GM12878 (cell line): Measurements from ENCODE around the gene KIAA1217. TPM values are rescaled to one million over a fixed set of nuclear protein-coding genes. Genes with fewer than 3 reads are reported as not detected.

Experiments
- ATAC-seq: fragments of 200-7000 bp; cut with Tn5 transposase; 3 replicates; pipeline ENCODE4 v1.9.1; 2020; ENCODE audit warnings: mild to moderate bottlenecking, moderate library complexity
- BruUV-seq: library from RNA; stranded (reverse); fragments of 400-500 nt; replicated peaks from 2 replicates; lab custom pipeline; 2021; lab: Mats Ljungman, UMichigan
- CTCF ChIA-PET: fragments of 300-600 bp; sonication (Branson Sonifier 250); formaldehyde crosslinking; extraction: SDS; loops from one replicate; lab custom pipeline; 2021; ENCODE audit warnings: inconsistent platforms; lab: Yijun Ruan, JAX
- POLR2A ChIA-PET: fragments of 350-600 bp; formaldehyde crosslinking; extraction: SDS; loops from one replicate; lab custom pipeline; 2021; ENCODE audit warnings: inconsistent platforms; lab: Charles Lee
- RAD21 ChIA-PET: fragments of 300-600 bp; sonication (Branson Sonifier 250); formaldehyde crosslinking; loops from one replicate; lab custom pipeline; 2023; ENCODE audit warnings: antibody characterized with exemption; ENCODE audit not compliant: unreplicated experiment; lab: Charles Lee
- SMC1A ChIA-PET: fragments of 300-600 bp; sonication (Branson Sonifier 250); formaldehyde crosslinking; loops from one replicate; lab custom pipeline; 2023; ENCODE audit not compliant: unreplicated experiment, uncharacterized antibody; lab: Charles Lee
- DNase-seq: peaks from one replicate; pipeline ENCODE4 v3.0.0-alpha.2; 2011; ENCODE audit warnings: low read depth, low spot score
- FAIRE-seq: peaks from 3 replicates; lab custom pipeline; 2011; peaks lifted over from hg19 to GRCh38; lab: Jason Lieb, UNC
- H2AFZ ChIP-seq: 2 replicates; pipeline ENCODE4 v1.6.0; 2011; ENCODE audit warnings: low read depth, low read length, control low read depth; ENCODE audit not compliant: control insufficient read depth
- H3K27ac ChIP-seq: 2 replicates; pipeline ENCODE4 v1.5.1; 2011; ENCODE audit warnings: control low read depth; ENCODE audit not compliant: control insufficient read depth, insufficient read depth
- H3K27me3 ChIP-seq, 2 experiments: replicated peaks in 1 of 2; 2 replicates each; pipeline versions ENCODE4 v1.6.0 to v1.6.1; 2011; ENCODE audit warnings: low read length in 1 of 2; ENCODE audit not compliant: control insufficient read depth in 2 of 2, insufficient read depth in 2 of 2
- H3K36me3 ChIP-seq, 2 experiments: 2 replicates each; pipeline ENCODE4 v1.5.1; 2011; ENCODE audit warnings: low read length in 1 of 2; ENCODE audit not compliant: control insufficient read depth in 2 of 2, insufficient read depth in 2 of 2
- H3K4me1 ChIP-seq: 2 replicates; pipeline ENCODE4 v1.6.1; 2011; ENCODE audit warnings: mild to moderate bottlenecking, low read length, moderate library complexity, mixed read lengths; ENCODE audit not compliant: control insufficient read depth, insufficient read depth
- H3K4me2 ChIP-seq: 2 replicates; pipeline ENCODE4 v1.6.0; 2011; ENCODE audit warnings: control low read depth; ENCODE audit not compliant: control insufficient read depth, insufficient read depth
- H3K4me3 ChIP-seq: fragments of 200-600 bp; sonication (generic); 2 replicates; pipeline ENCODE4 v1.5.1; 2016
- H3K79me2 ChIP-seq: 2 replicates; pipeline ENCODE4 v1.6.0; 2011; ENCODE audit warnings: low read length; ENCODE audit not compliant: control insufficient read depth, insufficient read depth
- H3K9ac ChIP-seq: 2 replicates; pipeline ENCODE4 v1.8.0; 2011; ENCODE audit warnings: low read length, control low read depth, mixed read lengths; ENCODE audit not compliant: control insufficient read depth, insufficient read depth
- H3K9me3 ChIP-seq: replicated peaks from 3 replicates; pipeline ENCODE4 v1.5.1; 2011; ENCODE audit warnings: mild to moderate bottlenecking, low read length; ENCODE audit not compliant: control insufficient read depth, insufficient read depth
- H4K20me1 ChIP-seq: 2 replicates; pipeline ENCODE4 v1.6.0; 2011; ENCODE audit not compliant: control insufficient read depth, insufficient read depth
- BCL11A ChIP-seq: IDR thresholded peaks from 2 replicates; pipeline ENCODE4 v1.6.1; 2011; ENCODE audit warnings: low read depth, low read length
- CREB1 ChIP-seq: IDR thresholded peaks from 2 replicates; pipeline ENCODE4 v1.6.1; 2012; ENCODE audit warnings: low read depth, mild to moderate bottlenecking, inconsistent platforms
- IKZF1 ChIP-seq: fragments of 450-650 bp; conservative IDR thresholded peaks from 2 replicates; pipeline ENCODE4 v1.6.1; 2017; ENCODE audit warnings: antibody characterized with exemption, mild to moderate bottlenecking
- NFIC ChIP-seq: IDR thresholded peaks from 2 replicates; pipeline ENCODE4 v1.6.1; 2012; ENCODE audit warnings: low read depth, mild to moderate bottlenecking, inconsistent platforms, low read length, moderate library complexity
- NFYB ChIP-seq: IDR thresholded peaks from 2 replicates; pipeline ENCODE4 v1.6.1; 2011; ENCODE audit warnings: low read depth, mild to moderate bottlenecking, low read length, improper control_type of control experiment, moderate library complexity; ENCODE audit not compliant: insufficient read depth
- NR2C1 ChIP-seq: fragments of 450-650 bp; IDR thresholded peaks from 2 replicates; pipeline ENCODE4 v1.6.1; 2017; ENCODE audit warnings: antibody characterized with exemption, mild to moderate bottlenecking, moderate library complexity
- NRF1 ChIP-seq: conservative IDR thresholded peaks from 2 replicates; pipeline ENCODE4 v1.6.1; 2011; ENCODE audit warnings: mild to moderate bottlenecking, low read depth, low read length, improper control_type of control experiment
- POLR2A ChIP-seq: IDR thresholded peaks from 2 replicates; pipeline ENCODE4 v1.6.1; 2011; ENCODE audit warnings: low read depth, mild to moderate bottlenecking, low read length
- TBL1XR1 ChIP-seq: IDR thresholded peaks from 2 replicates; pipeline ENCODE4 v1.6.1; 2012; ENCODE audit warnings: low read depth, low read length, improper control_type of control experiment
- TCF3 ChIP-seq: IDR thresholded peaks from 2 replicates; pipeline ENCODE4 v1.6.1; 2012; ENCODE audit warnings: low read depth, mild to moderate bottlenecking, low read length, borderline replicate concordance; ENCODE audit not compliant: insufficient read depth
- TCF7 ChIP-seq: IDR thresholded peaks from 2 replicates; pipeline ENCODE4 v1.6.1; 2014; ENCODE audit warnings: antibody characterized with exemption, borderline replicate concordance
- YBX1 ChIP-seq: fragments of 450-650 bp; IDR thresholded peaks from 2 replicates; pipeline ENCODE4 v1.6.1; 2016; ENCODE audit warnings: antibody characterized with exemption
- ZNF207 ChIP-seq: fragments of 450-650 bp; IDR thresholded peaks from 2 replicates; pipeline ENCODE4 v1.6.1; 2014; ENCODE audit warnings: antibody characterized with exemption, mild to moderate bottlenecking, borderline replicate concordance
- ZNF217 ChIP-seq: fragments of 450-650 bp; IDR thresholded peaks from 2 replicates; pipeline ENCODE4 v1.6.1; 2017; ENCODE audit warnings: antibody characterized with exemption, mild to moderate bottlenecking
- ZSCAN29 ChIP-seq: fragments of 450-650 bp; IDR thresholded peaks from 2 replicates; pipeline ENCODE4 v1.6.1; 2017; ENCODE audit warnings: mild to moderate bottlenecking, moderate library complexity
- WGBS: methylation state at CpG from one replicate; pipeline ENCODE4 v1.1.6; 2016; ENCODE audit warnings: low lambda C conversion rate; ENCODE audit not compliant: insufficient replicate concordance, insufficient coverage; ENCODE audit errors: missing lambda C conversion rate; 5-methylcytosine and 5-hydroxymethylcytosine counted together
- in situ Hi-C: fragments of 300-500 bp; cut with MboI; formaldehyde crosslinking; loops from 9 replicates; pipeline ENCODE4 v1.14.3; 2018; ENCODE audit warnings: mixed read lengths
- intact Hi-C: fragments of 100-400 bp; cut with micrococcal nuclease; formaldehyde crosslinking; loops from one replicate; pipeline ENCODE4 v1.14.2; 2022; ENCODE audit not compliant: unreplicated experiment
- polyA plus RNA-seq, 11 experiments: library from polyadenylated mRNA; depleted of rRNA in 4 of 11; unstranded in 6 of 11; stranded (reverse) in 5 of 11; fragments of >200 nt; fragmentation: Nextera tagmentation in 4 of 11; fragmentation: Illumina TruSeq in 1 of 11; extraction: Ambion mirVana in 4 of 11; extraction: Trizol in 1 of 11; gene quantifications; 1 replicate in 1 of 11; 2 replicates in 10 of 11; pipeline versions ENCODE4 v1.2.1 to v1.2.3, GENCODE V29; 2011 to 2016; ENCODE audit warnings: inconsistent platforms in 2 of 11, missing spikeins in 2 of 11, low read depth in 1 of 11
- total RNA-seq, 4 experiments: library from RNA; depleted of rRNA in 3 of 4; stranded (reverse); fragments of >200 nt in 3 of 4; fragmentation: Illumina TruSeq in 1 of 4; extraction: Trizol in 1 of 4; gene quantifications; 2 replicates each; pipeline versions ENCODE4 v1.2.1 to v1.2.3, GENCODE V29; 2013 to 2021
- TF ChIP-seq, protein P1 (sequence below): fragments of 450-650 bp; IDR thresholded peaks from 2 replicates; pipeline ENCODE4 v1.6.1; 2017; ENCODE audit warnings: mild to moderate bottlenecking, moderate library complexity

Gene KIAA1217
- total and polyA plus RNA-seq, 10 of the 15 experiments (the other 5 are each of a cell fraction or from before 2014, with no cell fraction given): 0.57 to 3.8 (median 2.1) TPM

DNA sequence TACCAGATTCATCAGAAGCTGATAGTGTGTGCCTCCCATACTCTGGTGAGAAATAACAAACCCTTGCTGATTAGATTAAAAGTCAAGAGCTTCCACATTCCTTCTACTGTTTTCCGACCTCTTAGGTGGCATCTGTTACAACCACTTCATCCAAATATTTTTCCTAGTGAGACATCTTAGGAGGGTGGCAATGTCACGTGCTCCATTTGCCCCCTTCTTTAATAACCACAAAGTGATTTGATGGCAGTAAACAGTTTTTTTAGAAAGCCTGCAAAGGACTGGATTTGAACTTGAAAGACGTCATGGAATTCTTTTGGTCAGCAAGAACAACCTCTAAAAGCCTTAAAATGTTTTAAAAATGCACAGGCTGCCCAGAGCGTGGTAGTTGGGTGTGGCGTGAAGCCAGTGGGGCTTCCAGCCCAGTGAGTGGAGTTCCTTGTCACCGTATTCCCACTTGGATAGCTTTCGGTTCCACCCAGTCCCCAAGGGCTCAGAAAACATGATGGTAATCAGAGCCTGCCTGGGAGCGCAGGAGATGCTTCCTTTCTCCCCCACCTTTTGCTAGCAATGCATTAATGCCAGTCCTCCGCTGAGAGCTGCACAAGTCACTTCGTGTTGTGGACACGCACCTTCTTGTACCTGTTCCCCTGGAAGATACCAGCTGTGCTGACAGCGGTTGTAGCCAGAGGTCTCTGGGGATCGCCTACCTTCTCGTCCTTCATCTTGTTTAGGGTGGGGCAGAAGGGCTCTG is 256.4 kb downstream of the KIAA1217 start (continued):
- TF ChIP-seq, protein P1, sequence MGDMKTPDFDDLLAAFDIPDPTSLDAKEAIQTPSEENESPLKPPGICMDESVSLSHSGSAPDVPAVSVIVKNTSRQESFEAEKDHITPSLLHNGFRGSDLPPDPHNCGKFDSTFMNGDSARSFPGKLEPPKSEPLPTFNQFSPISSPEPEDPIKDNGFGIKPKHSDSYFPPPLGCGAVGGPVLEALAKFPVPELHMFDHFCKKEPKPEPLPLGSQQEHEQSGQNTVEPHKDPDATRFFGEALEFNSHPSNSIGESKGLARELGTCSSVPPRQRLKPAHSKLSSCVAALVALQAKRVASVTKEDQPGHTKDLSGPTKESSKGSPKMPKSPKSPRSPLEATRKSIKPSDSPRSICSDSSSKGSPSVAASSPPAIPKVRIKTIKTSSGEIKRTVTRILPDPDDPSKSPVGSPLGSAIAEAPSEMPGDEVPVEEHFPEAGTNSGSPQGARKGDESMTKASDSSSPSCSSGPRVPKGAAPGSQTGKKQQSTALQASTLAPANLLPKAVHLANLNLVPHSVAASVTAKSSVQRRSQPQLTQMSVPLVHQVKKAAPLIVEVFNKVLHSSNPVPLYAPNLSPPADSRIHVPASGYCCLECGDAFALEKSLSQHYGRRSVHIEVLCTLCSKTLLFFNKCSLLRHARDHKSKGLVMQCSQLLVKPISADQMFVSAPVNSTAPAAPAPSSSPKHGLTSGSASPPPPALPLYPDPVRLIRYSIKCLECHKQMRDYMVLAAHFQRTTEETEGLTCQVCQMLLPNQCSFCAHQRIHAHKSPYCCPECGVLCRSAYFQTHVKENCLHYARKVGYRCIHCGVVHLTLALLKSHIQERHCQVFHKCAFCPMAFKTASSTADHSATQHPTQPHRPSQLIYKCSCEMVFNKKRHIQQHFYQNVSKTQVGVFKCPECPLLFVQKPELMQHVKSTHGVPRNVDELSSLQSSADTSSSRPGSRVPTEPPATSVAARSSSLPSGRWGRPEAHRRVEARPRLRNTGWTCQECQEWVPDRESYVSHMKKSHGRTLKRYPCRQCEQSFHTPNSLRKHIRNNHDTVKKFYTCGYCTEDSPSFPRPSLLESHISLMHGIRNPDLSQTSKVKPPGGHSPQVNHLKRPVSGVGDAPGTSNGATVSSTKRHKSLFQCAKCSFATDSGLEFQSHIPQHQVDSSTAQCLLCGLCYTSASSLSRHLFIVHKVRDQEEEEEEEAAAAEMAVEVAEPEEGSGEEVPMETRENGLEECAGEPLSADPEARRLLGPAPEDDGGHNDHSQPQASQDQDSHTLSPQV: no peak
- TF ChIP-seq TCF7 (no peak), POLR2A (no peak), TBL1XR1 (no peak), CREB1 (no peak)

DNA sequence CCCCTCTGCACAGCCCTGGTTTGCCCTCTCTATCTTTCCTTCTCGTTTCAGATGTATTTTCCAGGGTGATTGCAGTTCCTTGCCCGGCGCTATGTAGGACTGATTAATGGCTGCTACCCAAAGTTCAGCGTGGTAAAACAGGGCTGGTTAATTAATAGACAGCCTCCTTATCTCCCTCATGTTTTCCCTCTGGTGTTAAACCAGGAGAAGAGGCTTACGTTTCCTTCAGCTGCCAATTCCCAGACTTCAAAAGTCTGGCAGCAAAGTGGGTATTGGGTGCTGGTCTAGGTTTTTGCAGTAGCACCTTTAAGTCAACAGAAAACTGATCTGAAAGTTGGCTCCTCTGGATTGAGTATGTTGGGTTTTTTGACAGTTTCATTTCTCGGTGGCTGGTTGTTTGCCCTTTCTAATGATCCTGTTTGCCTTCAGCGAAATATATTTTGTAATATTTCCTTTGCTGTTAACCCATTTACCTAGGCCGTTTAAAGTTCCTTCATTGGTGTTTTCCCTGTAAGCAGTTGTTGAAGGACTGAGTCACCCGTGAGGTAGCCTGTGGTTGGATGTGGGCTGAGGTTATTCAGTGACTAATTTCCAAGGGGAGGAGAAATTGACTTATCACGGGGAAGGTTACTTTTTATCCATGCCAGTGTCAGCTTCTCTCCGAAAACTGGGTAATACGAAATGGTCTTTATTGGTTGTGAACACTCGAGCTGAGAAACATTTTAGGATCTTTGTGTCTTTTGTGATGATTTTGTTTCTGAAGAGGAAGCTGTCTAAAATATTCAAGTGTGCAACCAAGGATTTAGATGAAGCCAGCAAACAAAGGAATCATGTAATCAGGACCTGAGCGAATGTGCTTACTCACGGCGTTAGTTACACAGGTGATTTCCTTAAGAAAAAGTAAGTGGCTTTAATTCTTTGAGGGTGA is 257.2 kb downstream of the KIAA1217 start:
- DNase-seq (peak; percentile 45), ATAC-seq (peak; percentile 82), FAIRE-seq (no peak)
- Histone ChIP-seq H3K4me2 (peak overlapping the region; percentile 46), H3K4me3 (no peak overlapping the region), H3K36me3 (no peaks in the 10 kb centered on the region), H4K20me1 (no peaks in the 10 kb centered on the region), H3K9ac (no peak overlapping the region), H2AFZ (no peak overlapping the region), H3K27me3 (no peaks in the 10 kb centered on the region), H3K9me3 (no peaks in the 10 kb centered on the region; the same call in 2 of the 3 replicates), H3K27ac (no peak overlapping the region), H3K79me2 (no peaks in the 10 kb centered on the region), H3K4me1 (peaks cover 15% of the 10 kb centered on the region)
- ChIA-PET RAD21 (interaction anchor here (1.0 to 1.2 kb wide), 2 partner anchors 24 to 34 kb away, joined by 3 read pairs; no protein-coding TSS in a partner anchor), CTCF (interaction anchor here (0.6 to 1.6 kb wide), 7 partner anchors 35 to 648 kb away, joined by 3 to 4 read pairs (median 3); no protein-coding TSS in a partner anchor), POLR2A (interaction anchor here (0.6 to 1.0 kb wide), 2 partner anchors 49 to 61 kb away, joined by 4 read pairs; no protein-coding TSS in a partner anchor), SMC1A (interaction anchor here (0.6 to 2.2 kb wide), 5 partner anchors 15 to 191 kb away, joined by 3 to 9 read pairs (median 4); no protein-coding TSS in a partner anchor)
- no TSS peak for BruUV-seq
- intact Hi-C loops: no loop called here
- WGBS: 33% methylated on average over 16 of the region's 16 CpGs
- in situ Hi-C loops: no loop called here
- no peak for TF ChIP-seq ZNF207
- peak; percentile 77 for TF ChIP-seq IKZF1
- TF ChIP-seq YBX1: no peak
- no peak for TF ChIP-seq TCF3
- TF ChIP-seq ZNF217: peak; percentile 34; the same call in 1 of the 2 replicates
- TF ChIP-seq NR2C1: no peak
- peak; percentile 39; the same call in 1 of the 2 replicates for TF ChIP-seq NFIC
- no peak for TF ChIP-seq ZSCAN29
- TF ChIP-seq NFYB: no peak
- TF ChIP-seq NRF1: no peak
- peak; percentile 57; the same call in 1 of the 2 replicates for TF ChIP-seq BCL11A
